ENCODE data around the gene ZFAND3.
"Not testable (repeated sequence)": the region's sequence is repeated elsewhere in the genome, so short reads cannot be mapped to it uniquely, and the experiment has no call there.

The ZFAND3 gene

DNA sequence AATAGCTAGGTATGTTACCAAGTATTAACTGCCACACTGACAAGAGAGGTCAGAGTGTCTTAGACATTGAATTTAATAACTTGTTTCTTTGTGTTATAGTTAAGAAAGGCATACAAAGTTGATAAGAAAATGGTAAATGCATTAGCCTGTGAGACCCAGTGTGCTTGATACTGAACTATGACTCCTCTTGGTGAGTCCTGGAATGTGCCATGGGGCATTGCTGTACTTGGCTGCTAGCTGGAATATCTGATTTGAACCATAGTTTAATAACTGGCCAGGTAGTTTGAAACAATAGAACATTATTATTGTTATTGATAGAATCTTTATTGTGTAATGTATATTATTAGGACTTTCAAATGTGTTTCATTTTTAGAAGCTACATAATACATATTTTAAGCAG is 70.0 kb downstream of the ZFAND3 start:
- Histone ChIP-seq H3K36me3 (ENCODE audit: control insufficient read depth, low read depth, low read length) (no peaks in the 10 kb centered on the region), H3K4me3 (ENCODE audit: low read length) (no peak overlapping the region), H3K27ac (ENCODE audit: low read length) (no peak overlapping the region)

DNA sequence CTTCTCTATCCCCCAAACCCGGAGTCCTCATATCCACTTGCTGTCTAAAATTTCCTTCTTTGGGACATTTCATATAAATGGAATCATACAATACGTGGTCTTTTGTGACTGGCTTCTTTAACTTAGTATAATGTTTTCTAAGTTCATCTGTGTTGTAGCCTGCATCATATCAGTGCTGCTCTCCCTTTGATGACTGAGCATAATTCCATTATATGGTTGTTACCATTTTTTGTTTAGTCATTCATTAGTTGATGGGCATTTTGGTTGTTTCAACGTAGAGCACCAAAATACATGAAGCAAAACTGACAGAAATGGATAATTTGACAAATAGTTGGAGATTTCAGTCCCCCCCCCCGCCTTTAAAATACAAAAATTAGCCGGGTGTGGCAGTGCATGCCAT is 71.5 kb downstream of the ZFAND3 start:
- no peaks in the 10 kb centered on the region for H3K27me3 ChIP-seq (ENCODE audit: control insufficient read depth, insufficient read depth, low read length)
- no peak overlapping the region for H3K27ac ChIP-seq (ENCODE audit: low read length)
- no peaks in the 10 kb centered on the region for H3K4me1 ChIP-seq (ENCODE audit: control insufficient read depth, low read depth, low read length)
- H3K9me3 ChIP-seq (ENCODE audit: control insufficient read depth, low read depth, low read length), result no peaks in the 10 kb centered on the region
- H3K36me3 ChIP-seq (ENCODE audit: control insufficient read depth, low read depth, low read length), result no peaks in the 10 kb centered on the region
- H3K9ac ChIP-seq (ENCODE audit: low read length), result no peak overlapping the region
- H3K4me3 ChIP-seq (ENCODE audit: low read length), result no peak overlapping the region

More for the DNA sequence above, 70.0 kb downstream of the ZFAND3 start:
- no peaks in the 10 kb centered on the region for H3K9me3 ChIP-seq (ENCODE audit: control insufficient read depth, low read depth, low read length)
- no peaks in the 10 kb centered on the region for H3K4me1 ChIP-seq (ENCODE audit: control insufficient read depth, low read depth, low read length)
- H3K9ac ChIP-seq (ENCODE audit: low read length), result no peak overlapping the region
- H3K27me3 ChIP-seq (ENCODE audit: control insufficient read depth, insufficient read depth, low read length), result no peaks in the 10 kb centered on the region

DNA sequence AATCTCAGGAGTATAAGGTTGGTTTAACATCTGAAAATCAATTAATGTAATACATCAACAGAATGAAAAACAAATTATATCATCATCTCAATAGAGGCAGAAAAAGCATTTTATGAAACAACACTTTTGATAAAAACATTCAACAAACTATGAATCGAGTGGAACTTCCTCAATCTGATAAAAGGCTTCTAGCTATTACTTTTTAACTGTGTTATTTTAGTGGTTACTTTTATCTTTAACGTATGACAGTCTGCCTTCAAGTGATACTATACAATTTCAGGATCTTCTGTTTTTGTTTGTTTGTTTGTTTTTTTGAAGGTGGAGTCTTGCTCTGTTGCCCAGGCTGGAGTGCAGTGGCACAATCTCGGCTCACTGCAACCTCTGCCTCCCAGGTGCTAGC is 73.7 kb downstream of the ZFAND3 start:
- Histone ChIP-seq H3K27ac (ENCODE audit: low read length) (no peak overlapping the region), H3K27me3 (ENCODE audit: control insufficient read depth, insufficient read depth, low read length) (no peaks in the 10 kb centered on the region)

DNA sequence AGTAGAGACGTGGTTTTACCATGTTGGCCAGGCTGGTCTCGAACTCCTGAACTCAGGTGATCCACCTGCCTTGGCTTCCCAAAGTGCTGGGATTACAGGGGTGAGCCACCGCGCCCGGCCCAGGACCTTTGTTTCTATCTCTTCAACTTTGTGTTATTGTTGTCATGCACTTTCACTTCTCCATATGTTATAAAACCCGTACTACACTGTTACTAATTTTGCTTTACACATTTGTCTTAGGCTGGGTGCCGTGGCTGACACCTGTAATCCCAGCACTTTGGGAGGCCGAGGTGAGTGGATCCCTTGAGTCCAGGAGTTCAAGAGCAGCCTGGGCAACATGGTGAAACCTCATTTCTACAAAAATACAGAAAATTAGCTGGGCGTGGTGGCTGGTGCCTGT is 74.2 kb downstream of the ZFAND3 start:
- H3K9me3 ChIP-seq (ENCODE audit: control insufficient read depth, low read depth, low read length); H3K27ac ChIP-seq (ENCODE audit: low read length); H3K9ac ChIP-seq (ENCODE audit: low read length); H3K36me3 ChIP-seq (ENCODE audit: control insufficient read depth, low read depth, low read length); H3K4me1 ChIP-seq (ENCODE audit: control insufficient read depth, low read depth, low read length); H3K27me3 ChIP-seq (ENCODE audit: control insufficient read depth, insufficient read depth, low read length); H3K4me3 ChIP-seq (ENCODE audit: low read length): not testable (repeated sequence)

More for the DNA sequence above, 73.7 kb downstream of the ZFAND3 start:
- H3K4me1 ChIP-seq (ENCODE audit: control insufficient read depth, low read depth, low read length), result peaks cover 6% of the 10 kb centered on the region
- H3K4me3 ChIP-seq (ENCODE audit: low read length), result no peak overlapping the region
- no peaks in the 10 kb centered on the region for H3K9me3 ChIP-seq (ENCODE audit: control insufficient read depth, low read depth, low read length)
- no peak overlapping the region for H3K9ac ChIP-seq (ENCODE audit: low read length)
- H3K36me3 ChIP-seq (ENCODE audit: control insufficient read depth, low read depth, low read length), result no peaks in the 10 kb centered on the region

DNA sequence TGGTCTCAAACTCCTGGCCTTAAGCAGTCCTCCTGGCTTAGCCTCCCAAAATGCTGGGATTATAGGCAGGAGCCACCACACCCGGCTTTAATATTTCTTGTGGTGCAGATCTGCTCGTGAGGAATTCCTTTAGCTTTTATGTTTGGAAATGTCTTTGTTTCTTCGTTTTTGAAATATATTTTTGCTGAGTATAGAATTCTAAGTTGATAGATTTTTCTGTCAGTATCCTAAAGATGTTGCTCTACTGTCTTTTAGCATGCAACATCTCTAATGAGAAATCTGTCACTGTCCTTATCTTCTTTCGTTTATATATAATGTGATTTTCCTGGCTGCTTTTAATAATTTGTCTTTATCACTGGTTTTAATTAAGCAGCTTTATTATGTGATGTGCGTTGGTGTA is 75.1 kb downstream of the ZFAND3 start:
- H3K4me3 ChIP-seq (ENCODE audit: low read length), result no peak overlapping the region
- peaks cover 6% of the 10 kb centered on the region for H3K4me1 ChIP-seq (ENCODE audit: control insufficient read depth, low read depth, low read length)
- H3K27ac ChIP-seq (ENCODE audit: low read length), result no peak overlapping the region
- no peaks in the 10 kb centered on the region for H3K9me3 ChIP-seq (ENCODE audit: control insufficient read depth, low read depth, low read length)
- H3K36me3 ChIP-seq (ENCODE audit: control insufficient read depth, low read depth, low read length), result no peaks in the 10 kb centered on the region
- H3K9ac ChIP-seq (ENCODE audit: low read length), result no peak overlapping the region
- H3K27me3 ChIP-seq (ENCODE audit: control insufficient read depth, insufficient read depth, low read length), result no peaks in the 10 kb centered on the region

DNA sequence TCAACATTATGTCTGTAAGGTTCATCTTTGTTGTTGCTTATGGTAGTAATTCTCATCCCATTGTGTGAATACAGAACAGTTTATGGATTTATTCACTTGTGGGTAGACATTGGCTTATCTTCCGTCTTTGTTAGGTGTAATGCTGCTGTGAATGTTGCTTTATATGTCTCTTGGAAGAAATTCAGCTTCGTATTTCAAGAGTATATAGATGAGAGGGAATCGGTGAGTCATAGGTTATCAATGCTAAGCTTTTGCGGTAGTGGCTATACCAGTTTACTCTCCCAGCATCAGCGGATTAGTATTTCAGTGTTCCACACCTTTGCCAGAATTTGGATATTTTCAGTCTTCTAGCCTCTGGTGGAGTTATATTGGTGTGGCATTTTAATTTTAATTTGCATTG is 77.8 kb downstream of the ZFAND3 start:
- Histone ChIP-seq H3K9me3 (ENCODE audit: control insufficient read depth, low read depth, low read length) (no peaks in the 10 kb centered on the region), H3K36me3 (ENCODE audit: control insufficient read depth, low read depth, low read length) (no peaks in the 10 kb centered on the region), H3K27ac (ENCODE audit: low read length) (no peak overlapping the region), H3K4me1 (ENCODE audit: control insufficient read depth, low read depth, low read length) (peaks cover 6% of the 10 kb centered on the region), H3K4me3 (ENCODE audit: low read length) (no peak overlapping the region), H3K9ac (ENCODE audit: low read length) (no peak overlapping the region), H3K27me3 (ENCODE audit: control insufficient read depth, insufficient read depth, low read length) (no peaks in the 10 kb centered on the region)

DNA sequence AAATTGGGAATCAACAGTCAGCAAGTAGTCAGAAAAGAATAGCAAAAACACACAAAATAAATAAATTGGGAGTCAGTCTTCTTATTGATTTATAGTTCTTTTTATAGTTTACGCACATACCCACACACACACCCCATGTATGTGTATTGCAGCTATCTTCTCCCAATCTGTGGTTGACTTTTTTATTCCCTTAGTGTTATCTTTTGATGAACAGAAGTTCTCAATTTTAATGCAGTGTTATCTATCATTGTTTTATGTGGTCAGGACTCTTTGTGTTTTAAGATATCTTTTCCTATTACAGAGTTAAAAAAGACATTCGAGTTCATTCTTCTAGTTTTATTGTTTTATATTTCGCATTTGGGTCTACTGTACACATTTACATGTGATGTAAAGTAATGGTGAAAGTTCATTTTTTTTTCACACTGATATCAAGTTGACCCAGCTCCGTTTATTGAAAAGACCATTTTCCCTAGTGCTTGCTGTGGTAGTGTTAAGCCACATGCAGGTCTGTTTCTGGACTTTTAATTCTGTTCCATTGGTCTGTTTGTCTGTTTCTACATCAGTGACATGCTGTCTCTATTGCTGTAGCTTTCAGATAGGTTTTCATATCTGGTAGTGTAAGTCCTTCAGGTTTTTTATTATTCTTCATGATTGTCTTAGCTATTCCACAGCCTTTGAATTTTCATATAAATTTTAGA is 78.4 kb downstream of the ZFAND3 start:
- Histone ChIP-seq H3K36me3 (ENCODE audit: control insufficient read depth, low read depth, low read length) (no peaks in the 10 kb centered on the region), H3K27ac (ENCODE audit: low read length) (no peak overlapping the region), H3K4me1 (ENCODE audit: control insufficient read depth, low read depth, low read length) (peaks cover 6% of the 10 kb centered on the region), H3K9me3 (ENCODE audit: control insufficient read depth, low read depth, low read length) (no peaks in the 10 kb centered on the region), H3K27me3 (ENCODE audit: control insufficient read depth, insufficient read depth, low read length) (no peaks in the 10 kb centered on the region), H3K4me3 (ENCODE audit: low read length) (no peak overlapping the region), H3K9ac (ENCODE audit: low read length) (no peak overlapping the region)

DNA sequence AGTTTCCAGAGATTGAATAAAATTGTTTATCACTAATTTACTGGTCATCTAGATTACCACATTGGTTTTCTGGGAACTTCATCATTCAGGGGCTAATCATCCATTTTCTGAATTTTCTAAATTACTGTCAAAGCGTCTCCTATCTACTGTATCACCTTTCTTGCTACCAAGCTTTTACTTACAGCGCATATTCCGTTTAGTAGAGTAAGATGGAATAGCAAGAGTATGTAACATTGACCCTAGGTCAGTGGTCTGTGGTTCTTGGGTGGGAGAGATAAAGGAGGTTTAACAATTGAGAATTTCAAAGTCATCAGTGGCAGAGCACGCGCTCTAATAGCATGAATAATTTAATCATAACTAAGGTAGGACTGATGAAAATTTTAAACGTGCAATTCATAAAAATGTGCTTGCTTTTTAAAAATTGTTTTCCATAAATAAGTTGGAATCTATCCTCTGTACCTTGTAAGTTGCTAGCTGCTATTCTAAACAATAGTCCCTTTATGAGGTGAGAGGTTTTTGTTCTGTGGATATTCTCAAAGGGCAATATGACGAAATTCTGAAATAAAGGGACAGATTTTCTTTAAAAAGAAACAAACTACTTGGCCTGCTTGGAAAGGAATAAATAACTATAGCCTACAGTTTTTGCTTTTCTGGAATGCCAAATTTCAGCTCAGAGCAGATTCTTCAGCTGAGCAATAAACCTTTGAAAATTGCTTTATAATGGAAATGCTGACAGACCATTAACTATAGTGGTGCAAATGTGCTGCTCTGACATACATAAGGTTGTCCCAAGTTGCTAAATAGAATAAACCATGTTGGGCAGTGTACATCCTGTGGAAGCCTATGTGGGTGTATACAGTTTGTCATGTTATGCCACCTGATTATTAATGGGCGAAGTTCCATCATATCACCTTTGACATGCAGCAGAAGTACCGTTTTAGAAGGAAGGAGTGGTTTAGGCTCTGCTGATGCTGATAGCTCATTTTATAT is 84.1 kb downstream of the ZFAND3 start:
- Histone ChIP-seq H3K27me3 (ENCODE audit: control insufficient read depth, insufficient read depth, low read length) (no peaks in the 10 kb centered on the region), H3K9ac (ENCODE audit: low read length) (no peak overlapping the region), H3K4me1 (ENCODE audit: control insufficient read depth, low read depth, low read length) (peaks cover 8% of the 10 kb centered on the region), H3K27ac (ENCODE audit: low read length) (no peak overlapping the region), H3K4me3 (ENCODE audit: low read length) (no peak overlapping the region), H3K9me3 (ENCODE audit: control insufficient read depth, low read depth, low read length) (no peaks in the 10 kb centered on the region), H3K36me3 (ENCODE audit: control insufficient read depth, low read depth, low read length) (no peaks in the 10 kb centered on the region)

DNA sequence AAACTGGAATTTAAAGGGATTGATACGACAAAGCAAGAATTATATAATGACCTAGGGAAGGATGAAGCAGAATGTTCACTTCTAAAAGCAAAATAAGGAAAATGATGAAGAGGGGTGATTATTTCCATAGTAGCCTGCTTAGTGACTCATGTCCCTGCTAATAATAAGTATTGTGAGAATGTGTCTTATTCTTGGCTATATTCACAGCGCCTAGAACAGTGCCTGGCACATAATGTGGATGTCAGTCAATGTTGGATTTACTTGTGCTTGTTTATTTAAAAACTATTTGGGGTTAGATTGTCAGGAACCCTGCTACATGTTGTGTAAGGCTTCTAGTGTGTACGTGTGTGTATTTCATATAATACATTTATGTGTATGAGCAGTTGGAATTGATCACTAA is 85.1 kb downstream of the ZFAND3 start:
- H3K9ac ChIP-seq (ENCODE audit: low read length), result no peak overlapping the region
- no peaks in the 10 kb centered on the region for H3K9me3 ChIP-seq (ENCODE audit: control insufficient read depth, low read depth, low read length)
- H3K27me3 ChIP-seq (ENCODE audit: control insufficient read depth, insufficient read depth, low read length), result no peaks in the 10 kb centered on the region
- no peak overlapping the region for H3K4me3 ChIP-seq (ENCODE audit: low read length)
- H3K36me3 ChIP-seq (ENCODE audit: control insufficient read depth, low read depth, low read length), result no peaks in the 10 kb centered on the region
- peaks cover 8% of the 10 kb centered on the region for H3K4me1 ChIP-seq (ENCODE audit: control insufficient read depth, low read depth, low read length)
- H3K27ac ChIP-seq (ENCODE audit: low read length), result no peak overlapping the region

DNA sequence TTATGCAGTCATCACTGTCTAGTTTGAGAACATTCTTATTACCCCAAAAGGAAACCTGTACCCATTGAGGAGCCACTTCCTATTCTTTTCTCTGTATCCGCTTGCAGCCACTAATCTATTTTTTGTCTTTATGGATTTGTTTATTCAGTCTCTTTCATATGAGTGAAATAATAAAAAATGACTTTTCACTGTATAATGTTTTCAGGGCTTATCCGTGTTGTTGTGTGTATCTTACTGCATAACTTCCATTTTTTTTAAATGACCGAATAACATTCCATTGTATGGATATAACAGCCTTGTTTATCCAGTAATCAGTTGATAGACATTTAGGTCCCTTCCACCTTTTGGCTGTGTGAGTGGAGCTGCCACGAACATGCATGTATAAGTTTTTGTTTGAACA is 86.6 kb downstream of the ZFAND3 start:
- no peak overlapping the region for H3K9ac ChIP-seq (ENCODE audit: low read length)
- H3K27me3 ChIP-seq (ENCODE audit: control insufficient read depth, insufficient read depth, low read length), result no peaks in the 10 kb centered on the region
- H3K4me1 ChIP-seq (ENCODE audit: control insufficient read depth, low read depth, low read length), result peaks cover 8% of the 10 kb centered on the region
- H3K4me3 ChIP-seq (ENCODE audit: low read length), result no peak overlapping the region
- no peak overlapping the region for H3K27ac ChIP-seq (ENCODE audit: low read length)
- H3K9me3 ChIP-seq (ENCODE audit: control insufficient read depth, low read depth, low read length), result no peaks in the 10 kb centered on the region
- H3K36me3 ChIP-seq (ENCODE audit: control insufficient read depth, low read depth, low read length), result no peaks in the 10 kb centered on the region

DNA sequence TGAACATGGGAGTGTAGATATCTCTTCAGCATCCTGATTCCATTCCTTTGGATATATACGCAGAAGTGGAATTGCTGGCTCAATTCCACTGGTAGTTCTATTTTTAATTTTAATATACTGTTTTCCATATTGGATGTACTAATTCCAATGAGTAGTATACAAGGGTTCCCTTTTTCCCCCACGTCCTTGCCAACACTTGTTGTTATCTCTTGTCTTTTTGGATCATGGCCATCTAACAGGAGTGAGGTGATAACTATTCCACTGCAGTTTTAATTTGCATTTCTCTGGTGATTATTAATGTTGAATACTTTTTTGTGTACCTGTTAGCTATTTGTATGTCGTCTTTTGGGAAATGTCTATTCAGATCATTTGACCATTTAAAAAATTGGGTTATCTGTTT is 91.5 kb downstream of the ZFAND3 start:
- Histone ChIP-seq H3K4me3 (ENCODE audit: low read length) (no peak overlapping the region), H3K9me3 (ENCODE audit: control insufficient read depth, low read depth, low read length) (no peaks in the 10 kb centered on the region), H3K9ac (ENCODE audit: low read length) (no peak overlapping the region), H3K36me3 (ENCODE audit: control insufficient read depth, low read depth, low read length) (no peaks in the 10 kb centered on the region), H3K27ac (ENCODE audit: low read length) (no peak overlapping the region), H3K4me1 (ENCODE audit: control insufficient read depth, low read depth, low read length) (no peaks in the 10 kb centered on the region), H3K27me3 (ENCODE audit: control insufficient read depth, insufficient read depth, low read length) (no peaks in the 10 kb centered on the region)

Data from iPS-18a (cell line).